Glomerular visceral epithelial cell (primary cell): ENCODE data around the gene IL23A.

Source experiments
- DNase-seq: peaks from one replicate; pipeline ENCODE4 v3.0.0-alpha.2; 2016; ENCODE audit errors: extremely low spot score

IL23A gene

GRCh38 chr12:56361487-56362129 is 22.9 kb downstream of the IL23A start:
- no peak for DNase-seq

- DNase-seq = no peak
These were observed 23.7 kb downstream of the IL23A start, which contains the start of gene APOF for GRCh38 chr12:56362130-56363059. Gene APOF (minus strand): TSS chr12:56362857. CDS start chr12:56362745, 112 bp downstream.

- no peak for DNase-seq
These were observed 28.3 kb downstream of the IL23A start for GRCh38 chr12:56366948-56367347.

- no peak for DNase-seq
These were observed 34.8 kb downstream of the IL23A start for GRCh38 chr12:56373515-56373914.

GRCh38 chr12:56374726-56375597 is 36.3 kb downstream of the IL23A start:
- no peak for DNase-seq

GRCh38 chr12:56375598-56376434 is 37.1 kb downstream of the IL23A start:
- DNase-seq = no peak

- peak; percentile 15 for DNase-seq
These were observed 38.8 kb downstream of the IL23A start for GRCh38 chr12:56377310-56377988.

- DNase-seq = no peak
These were observed 39.3 kb downstream of the IL23A start for GRCh38 chr12:56377989-56378316.

- no peak for DNase-seq
These were observed 43.9 kb downstream of the IL23A start for GRCh38 chr12:56382611-56383010.

- DNase-seq = peak; percentile 42
These were observed 47.2 kb downstream of the IL23A start for GRCh38 chr12:56385873-56386272.

- no peak for DNase-seq
These were observed 48.6 kb downstream of the IL23A start for GRCh38 chr12:56387152-56387736.

- no peak for DNase-seq
These were observed 50.7 kb downstream of the IL23A start for GRCh38 chr12:56389412-56389811.
